ENCODE results near the gene GIPR. TPM values are rescaled to one million over a fixed set of nuclear protein-coding genes. Genes with fewer than 3 reads are reported as not detected.
A peak's percentile ranks its signal among the peaks of the same experiment; 100 is the strongest.

GIPR gene
- total and polyA plus RNA-seq, 10 donors, result 0.49 to 7.5 (median 3.0) TPM

DNA sequence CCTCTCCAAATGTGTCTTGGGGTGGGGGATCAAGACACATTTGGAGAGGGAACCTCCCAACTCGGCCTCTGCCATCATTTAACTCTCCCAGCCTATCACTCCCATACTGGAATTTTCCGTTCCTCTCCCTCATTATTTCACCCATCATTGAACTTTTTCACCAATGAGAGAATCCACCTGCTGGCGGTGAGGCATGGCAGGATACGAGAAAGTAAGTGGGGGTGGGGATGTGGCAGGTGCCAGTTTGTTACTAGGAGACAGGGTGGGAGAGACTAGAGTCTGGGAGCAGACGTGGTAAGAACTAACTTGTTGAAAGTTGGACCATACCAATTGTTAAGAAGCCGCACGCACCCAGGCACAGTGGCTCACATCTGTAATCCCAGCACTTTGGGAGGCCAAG is 6.9 kb downstream of the GIPR start:
- H3K4me3 ChIP-seq, result no peak overlapping the region
- intact Hi-C loops (cut with DNase I; ENCODE audit: low total_unique reads), result no loop called here
- H3K36me3 ChIP-seq, result no peaks in the 10 kb centered on the region
- H3K27me3 ChIP-seq (replicated peaks in 1 of 7), result peaks cover 0 to 99% (median 51%) of the 10 kb centered on the region in 7 donors
- WGBS, 5 donors, result 69 to 72% (median 70%) methylated on average over 7 of the region's 7 CpGs
- no peak for TF ChIP-seq CTCF (IDR thresholded peaks at IDR 0.05 in 8 of 11, conservative IDR thresholded peaks at IDR 0.05 in 3 of 11)
- no peak for TF ChIP-seq POLR2A (IDR thresholded peaks at IDR 0.05)
- TF ChIP-seq POLR2AphosphoS5 (IDR thresholded peaks at IDR 0.05), result no peak
- H3K4me1 ChIP-seq, result peaks cover 13 to 44% (median 30%) of the 10 kb centered on the region in 6 donors
- H3K9me3 ChIP-seq, result no peaks in the 10 kb centered on the region
- H3K27ac ChIP-seq, result no peak overlapping the region
- no peak for DNase-seq

GRCh38 chr19:45676851-45677263 is 8.8 kb downstream of the GIPR start:
- peak overlapping the region in 3 of 8 donors; percentile 13 to 48 (median 21) for H3K27ac ChIP-seq
- WGBS, 5 donors, result 3 to 11% (median 7%) methylated on average over 8 to 28 of the region's 28 CpGs
- peaks cover 0 to 83% (median 32%) of the 10 kb centered on the region in 7 donors for H3K27me3 ChIP-seq (replicated peaks in 1 of 7)
- peaks cover 13 to 40% (median 29%) of the 10 kb centered on the region in 6 donors for H3K4me1 ChIP-seq
- TF ChIP-seq POLR2AphosphoS5 (IDR thresholded peaks at IDR 0.05) (peak in 1 of 3 donors; percentile 20), CTCF (IDR thresholded peaks at IDR 0.05 in 8 of 11, conservative IDR thresholded peaks at IDR 0.05 in 3 of 11) (no peak)
- peak overlapping the region; percentile 6 to 70 (median 36) for H3K4me3 ChIP-seq
- H3K36me3 ChIP-seq, result no peaks in the 10 kb centered on the region
- intact Hi-C loops (cut with DNase I; ENCODE audit: low total_unique reads), result no loop called here
- no peaks in the 10 kb centered on the region for H3K9me3 ChIP-seq
- DNase-seq, result peak; percentile 80

DNA sequence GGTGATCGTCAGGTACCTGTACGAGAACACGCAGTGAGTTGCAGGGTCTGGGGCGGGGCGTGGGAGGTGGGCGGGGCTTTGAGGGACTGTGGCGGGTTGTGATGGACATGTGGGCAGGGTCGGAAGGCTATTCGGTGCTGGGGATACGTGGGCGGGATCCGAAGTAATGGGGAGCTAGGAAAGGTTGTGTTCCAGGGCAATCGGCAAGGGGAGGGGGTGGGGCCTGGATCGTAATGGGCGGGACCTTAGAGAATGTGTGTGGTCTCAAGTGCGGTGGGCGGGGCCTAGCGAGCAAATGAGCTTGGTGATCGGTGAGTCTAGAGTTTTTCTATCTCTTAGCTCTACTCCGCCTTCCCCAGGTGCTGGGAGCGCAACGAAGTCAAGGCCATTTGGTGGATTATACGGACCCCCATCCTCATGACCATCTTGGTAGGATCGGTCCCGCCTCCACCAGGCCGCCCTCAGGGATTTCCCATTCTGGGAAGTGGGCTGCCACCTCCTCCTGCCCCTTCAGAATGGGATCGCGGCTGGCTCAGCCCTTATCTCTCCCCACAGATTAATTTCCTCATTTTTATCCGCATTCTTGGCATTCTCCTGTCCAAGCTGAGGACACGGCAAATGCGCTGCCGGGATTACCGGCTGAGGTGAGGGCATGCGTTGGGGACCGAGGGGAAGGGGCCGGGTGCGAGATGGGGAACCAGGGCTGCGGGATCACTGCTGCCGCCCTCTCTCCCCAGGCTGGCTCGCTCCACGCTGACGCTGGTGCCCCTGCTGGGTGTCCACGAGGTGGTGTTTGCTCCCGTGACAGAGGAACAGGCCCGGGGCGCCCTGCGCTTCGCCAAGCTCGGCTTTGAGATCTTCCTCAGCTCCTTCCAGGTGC is 9.6 kb downstream of the GIPR start:
- Histone ChIP-seq H3K27me3 (replicated peaks in 1 of 7) (peaks cover 0 to 76% (median 30%) of the 10 kb centered on the region in 7 donors), H3K36me3 (no peaks in the 10 kb centered on the region), H3K4me3 (peak overlapping the region; percentile 8 to 70 (median 36)), H3K9me3 (no peaks in the 10 kb centered on the region), H3K27ac (peak overlapping the region in 2 of 8 donors; percentile 21 to 48), H3K4me1 (peaks cover 13 to 44% (median 32%) of the 10 kb centered on the region in 6 donors)
- peak; percentile 87 for DNase-seq
- WGBS, 5 donors, result 3 to 6% (median 4%) methylated on average over 32 to 49 of the region's 49 CpGs
- TF ChIP-seq POLR2A (IDR thresholded peaks at IDR 0.05) (no peak), CTCF (IDR thresholded peaks at IDR 0.05 in 8 of 11, conservative IDR thresholded peaks at IDR 0.05 in 3 of 11) (peak in 2 of 11 experiments; percentile 6 to 30), POLR2AphosphoS5 (IDR thresholded peaks at IDR 0.05) (peak in 1 of 3 donors; percentile 37)
- intact Hi-C loops (cut with DNase I; ENCODE audit: low total_unique reads), result no loop called here
